T-helper 1 cell treated with Interleukin-12 subunit alpha and Interleukin-12 subunit beta and Interleukin-4 antibody, amounts not matched to agents 30 ng/mL and 1 ng/mL, for 36 hours (primary cell): ENCODE data around the gene SND1. TPM values are rescaled to one million over a fixed set of nuclear protein-coding genes. Genes with fewer than 3 reads are reported as not detected.

ENCODE experiments used
- intact Hi-C: fragments of 100-400 bp; cut with micrococcal nuclease; formaldehyde crosslinking; loops from one replicate; pipeline ENCODE4 v1.15.1; 2024
- total RNA-seq: library from RNA; stranded (reverse); gene quantifications from 2 replicates; pipeline ENCODE4 v1.2.3, GENCODE V29; 2022

The SND1 gene
- total RNA-seq, 1 donor from 2014 or later = 250 TPM

DNA sequence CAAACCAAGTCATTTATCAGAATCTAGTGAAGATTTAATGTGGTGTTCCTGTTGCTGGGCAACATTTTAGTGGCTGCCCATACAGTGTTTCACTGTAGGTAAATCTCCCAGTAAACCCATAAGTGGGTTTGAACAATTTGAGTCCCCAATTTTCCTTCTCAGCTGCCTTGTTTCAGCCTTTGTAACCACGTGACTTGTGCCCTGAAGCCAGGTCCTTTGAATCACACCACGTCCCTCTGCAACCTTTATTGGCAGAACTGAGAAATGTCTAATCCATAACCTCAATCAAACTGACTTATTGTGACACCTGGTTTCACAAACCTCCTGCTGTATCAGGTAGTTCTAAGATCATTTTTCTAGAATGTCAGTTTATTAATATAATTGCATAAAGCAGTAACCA, 30.1 kb downstream of the SND1 start:
- intact Hi-C loops = no loop called here

DNA sequence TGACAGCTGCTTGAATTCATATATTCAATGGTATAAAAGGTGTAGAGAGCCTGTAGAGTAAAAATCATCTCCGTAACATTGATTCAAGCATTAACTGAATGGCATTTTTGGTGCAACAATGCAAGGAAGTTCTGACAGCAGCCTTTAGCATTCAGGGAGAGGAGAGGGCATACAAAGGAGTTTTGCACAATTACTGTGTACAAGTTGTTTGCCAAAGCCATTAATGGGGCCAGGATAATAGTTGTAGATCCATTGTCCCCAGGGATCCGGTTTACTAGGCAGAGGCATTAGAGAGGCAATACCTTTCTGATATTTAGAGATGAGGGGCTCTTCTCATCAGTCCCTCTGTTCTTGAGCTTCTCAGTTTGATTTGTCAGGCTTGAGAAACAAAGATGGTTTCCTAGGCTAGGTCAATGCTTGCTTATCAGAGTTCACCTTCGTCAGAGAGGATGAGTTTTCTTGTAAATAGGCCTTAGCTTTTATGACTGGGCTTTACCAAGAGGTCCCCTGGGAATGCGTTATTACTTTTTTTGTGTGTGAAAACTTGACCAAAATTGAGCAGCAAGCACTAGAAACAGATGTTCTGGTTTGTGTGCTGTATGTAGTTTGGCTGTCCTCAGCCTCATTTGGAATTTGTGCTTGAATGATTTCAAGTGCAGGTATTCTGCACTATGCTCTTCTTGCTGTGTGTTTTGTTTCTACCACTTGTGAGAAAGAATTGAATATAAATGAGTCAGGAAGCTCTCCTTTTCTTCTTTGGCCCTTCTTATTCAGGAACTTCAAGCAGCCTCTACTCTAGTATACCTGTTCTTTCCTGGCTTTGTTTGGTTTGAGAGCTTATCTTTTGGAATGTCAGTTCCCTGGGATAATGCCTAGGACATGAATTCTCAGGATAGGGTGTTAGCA, 32.0 kb downstream of the SND1 start:
- intact Hi-C loops = no loop called here

DNA sequence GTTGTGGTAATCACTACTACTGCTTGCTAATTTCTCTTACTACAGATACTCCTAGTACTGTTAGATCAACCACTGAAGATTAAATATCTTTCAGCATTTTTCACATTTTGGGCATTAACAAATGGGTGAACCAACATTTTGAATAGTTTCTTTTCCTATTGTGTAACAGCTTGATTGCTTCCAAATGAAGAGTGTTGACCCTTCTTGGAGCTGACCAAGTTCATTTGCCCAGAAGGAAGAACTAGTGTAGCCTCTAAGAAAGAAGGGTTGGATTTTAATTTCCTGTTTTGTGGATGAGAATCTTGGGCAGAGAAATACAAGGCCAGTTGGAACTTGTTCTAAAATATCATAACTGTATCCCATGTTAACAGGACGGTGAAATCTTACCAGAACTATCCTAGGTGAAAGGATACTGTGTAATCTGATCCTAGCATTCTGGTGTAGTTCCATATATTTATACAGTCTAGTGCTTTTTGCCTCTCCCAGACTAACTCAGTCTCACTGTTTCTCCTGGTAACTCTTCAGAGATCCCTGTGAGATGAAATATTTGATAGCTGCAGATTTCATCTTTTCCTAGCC, 37.3 kb downstream of the SND1 start:
- intact Hi-C loops = no loop called here

DNA sequence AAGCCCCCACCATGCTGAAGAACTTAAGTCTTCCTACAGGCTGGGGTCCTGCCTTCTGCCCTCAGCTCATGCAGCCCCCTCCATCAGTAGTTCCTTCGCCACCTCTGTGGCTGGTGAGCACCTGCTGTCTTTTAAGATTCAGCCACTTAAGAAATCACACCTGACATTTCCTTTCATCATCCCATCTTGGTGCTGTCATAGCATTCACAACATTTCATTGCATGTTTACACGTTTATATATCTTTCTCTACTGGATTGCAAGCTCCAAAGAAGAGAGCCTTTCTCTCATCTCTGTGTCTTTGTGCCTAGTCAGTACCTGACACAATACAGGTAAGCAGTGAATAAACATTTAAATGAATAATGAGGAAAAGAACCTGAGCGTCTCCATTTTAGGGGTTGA, 38.3 kb downstream of the SND1 start:
- intact Hi-C loops = no loop called here

DNA sequence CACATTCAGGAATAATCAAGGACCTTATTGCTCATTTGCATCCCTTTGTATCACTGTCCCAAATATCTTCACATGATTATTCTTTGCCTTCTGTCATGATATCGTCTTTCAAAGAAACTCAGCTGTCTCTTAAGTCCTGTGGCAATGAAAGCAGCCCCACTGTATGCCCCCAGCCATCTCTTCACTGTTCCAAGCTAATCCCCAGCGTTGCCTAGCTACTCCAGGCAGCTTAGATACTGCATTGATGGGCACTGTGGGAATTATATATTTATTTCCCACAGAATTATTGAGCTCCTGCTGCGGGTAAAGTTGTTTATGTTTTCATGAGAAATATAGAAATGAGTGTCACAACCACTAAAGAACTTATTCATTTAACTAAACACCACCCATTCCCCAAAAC, 38.8 kb downstream of the SND1 start:
- intact Hi-C loops = no loop called here

DNA sequence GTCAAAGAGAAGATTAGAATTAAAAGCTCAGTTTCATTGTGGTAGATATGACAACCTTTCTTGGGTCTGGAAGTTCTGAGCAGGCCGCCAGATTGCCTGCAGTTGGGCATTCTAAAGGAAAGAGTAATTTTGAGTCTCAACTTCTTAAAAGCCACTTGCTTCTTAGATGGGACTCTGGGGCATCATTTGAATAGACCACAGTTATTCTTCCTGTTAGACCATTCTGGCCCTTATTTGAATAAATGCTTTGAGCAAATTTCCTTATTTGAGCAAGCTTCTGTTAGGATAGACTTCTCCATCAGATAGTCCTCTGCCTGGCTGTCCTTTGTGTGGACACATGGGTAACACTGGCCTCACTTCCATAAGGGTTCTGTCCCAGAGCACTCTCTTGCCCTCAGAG, 40.2 kb downstream of the SND1 start:
- intact Hi-C loops = no loop called here

DNA sequence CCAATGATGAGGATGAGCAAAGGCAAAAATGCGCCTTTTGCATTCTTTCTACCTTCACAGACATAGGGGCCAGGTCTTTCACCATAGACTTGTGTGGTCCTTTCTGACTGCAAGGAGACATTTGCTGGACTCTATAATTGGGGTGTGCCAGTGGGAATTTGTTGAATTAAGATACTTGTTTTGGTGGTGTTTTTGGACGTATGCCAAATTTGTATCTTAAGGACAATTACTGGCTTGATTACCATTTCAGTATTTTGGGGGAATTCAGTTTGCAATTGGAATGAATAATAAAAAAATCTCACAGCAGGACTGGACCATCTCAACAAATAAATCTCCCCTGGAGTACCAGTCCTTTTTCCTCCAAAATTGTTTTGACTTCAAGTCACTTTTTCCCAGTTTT, 47.9 kb downstream of the SND1 start:
- intact Hi-C loops = no loop called here

DNA sequence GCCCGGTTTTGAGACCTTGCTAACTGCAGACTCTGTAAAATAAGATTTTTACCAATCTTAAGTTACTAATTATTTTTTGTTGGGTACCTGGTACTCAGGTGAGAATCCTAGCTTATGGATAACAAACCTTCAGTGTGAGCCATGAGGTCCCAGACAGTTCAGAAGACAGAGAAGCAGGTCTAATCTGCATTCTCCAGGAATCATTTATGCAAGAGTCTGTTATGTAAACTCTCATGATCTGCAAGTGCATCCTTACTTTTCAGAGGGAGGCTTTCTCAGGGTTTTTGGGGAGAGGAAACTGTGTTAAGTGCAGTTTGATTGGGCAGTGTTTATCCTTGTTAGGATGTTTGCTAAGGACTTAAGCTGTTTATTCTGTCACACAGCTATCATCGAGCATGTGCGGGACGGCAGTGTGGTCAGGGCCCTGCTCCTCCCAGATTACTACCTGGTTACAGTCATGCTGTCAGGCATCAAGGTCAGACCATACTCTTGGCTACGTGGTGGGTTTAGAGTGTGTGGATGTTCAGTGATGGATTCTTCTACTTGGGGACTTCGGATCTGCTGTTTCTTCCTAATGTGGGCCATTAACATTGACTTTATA, 50.2 kb downstream of the SND1 start:
- intact Hi-C loops = no loop called here

DNA sequence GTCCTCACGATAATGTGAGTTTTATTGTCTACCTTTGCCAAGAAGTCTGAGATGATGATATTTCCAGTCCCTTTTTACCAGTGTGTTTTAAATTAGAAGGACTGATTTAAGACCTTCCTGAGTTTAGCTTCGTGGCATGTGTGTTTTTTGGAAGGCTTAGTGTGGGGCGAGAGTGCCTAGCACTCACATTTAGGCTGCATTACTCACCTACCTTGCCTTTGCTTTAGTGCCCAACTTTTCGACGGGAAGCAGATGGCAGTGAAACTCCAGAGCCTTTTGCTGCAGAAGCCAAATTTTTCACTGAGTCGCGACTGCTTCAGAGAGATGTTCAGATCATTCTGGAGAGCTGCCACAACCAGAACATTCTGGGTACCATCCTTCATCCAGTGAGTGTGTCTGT, 50.9 kb downstream of the SND1 start:
- intact Hi-C loops = no loop called here

DNA sequence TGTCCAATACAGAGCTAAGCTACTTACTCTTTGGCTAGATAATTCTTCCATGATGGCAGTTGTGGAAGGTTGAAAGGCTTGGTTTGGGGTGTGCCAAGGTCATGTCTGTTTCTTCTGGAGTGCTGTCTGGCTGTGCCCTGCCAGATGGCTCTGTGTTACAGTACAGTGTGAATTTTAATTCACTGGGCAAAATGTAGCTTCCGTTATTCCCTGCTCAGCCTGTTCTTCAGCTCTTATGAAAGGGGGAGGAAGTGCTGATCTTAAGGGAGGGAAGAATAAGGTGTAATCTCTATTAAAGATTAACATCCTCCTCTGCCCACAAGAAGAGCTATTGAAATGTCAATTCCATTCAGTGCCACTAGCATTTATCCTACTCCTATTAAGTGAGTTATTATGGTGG, 52.2 kb downstream of the SND1 start:
- intact Hi-C loops = no loop called here

DNA sequence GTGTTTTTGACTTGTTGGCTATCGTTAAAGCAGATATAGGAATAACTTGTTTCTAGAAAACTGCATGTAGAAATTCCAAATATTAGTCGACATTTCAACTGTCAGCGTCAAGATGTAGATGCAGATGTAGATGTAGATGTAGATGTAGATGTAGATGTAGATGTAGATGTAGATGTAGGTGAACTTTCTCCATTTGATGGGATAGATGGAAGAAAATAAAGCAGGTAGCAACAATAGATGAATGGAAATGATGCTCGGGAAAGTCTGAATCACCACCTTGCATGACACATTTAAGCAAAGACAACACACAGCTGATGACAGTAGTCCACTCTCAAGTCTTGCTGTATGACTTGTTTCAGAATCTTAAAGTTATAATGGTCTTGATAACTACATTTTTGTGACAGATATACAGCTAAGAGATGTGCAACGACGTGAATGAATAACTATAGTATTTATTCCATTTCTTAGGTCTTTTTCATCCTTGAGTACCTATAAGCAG, 53.5 kb downstream of the SND1 start:
- intact Hi-C loops = loop anchor here (5.0 kb wide), 1 partner anchor 167 kb away; no protein-coding TSS in a partner anchor

DNA sequence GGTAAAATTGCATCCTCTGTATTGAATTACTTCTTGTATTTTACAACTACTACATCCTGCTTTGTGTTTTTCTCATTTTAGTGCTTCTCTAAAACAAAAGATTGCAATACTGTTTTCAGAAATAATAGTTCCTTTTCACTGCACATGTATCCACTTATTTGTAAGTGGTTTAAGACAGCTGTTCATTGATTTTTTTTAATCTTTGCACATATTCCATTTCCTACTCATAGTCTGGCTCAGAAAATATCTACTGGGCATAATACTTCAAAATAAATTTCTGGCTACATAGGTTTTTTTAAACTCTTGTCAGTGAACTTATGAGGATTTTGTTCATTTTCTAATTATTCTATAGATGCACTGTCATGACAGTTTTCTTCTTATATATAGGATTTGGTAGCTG, 54.8 kb downstream of the SND1 start:
- intact Hi-C loops = loop anchor here (5.0 kb wide), 1 partner anchor 166 kb away; no protein-coding TSS in a partner anchor

DNA sequence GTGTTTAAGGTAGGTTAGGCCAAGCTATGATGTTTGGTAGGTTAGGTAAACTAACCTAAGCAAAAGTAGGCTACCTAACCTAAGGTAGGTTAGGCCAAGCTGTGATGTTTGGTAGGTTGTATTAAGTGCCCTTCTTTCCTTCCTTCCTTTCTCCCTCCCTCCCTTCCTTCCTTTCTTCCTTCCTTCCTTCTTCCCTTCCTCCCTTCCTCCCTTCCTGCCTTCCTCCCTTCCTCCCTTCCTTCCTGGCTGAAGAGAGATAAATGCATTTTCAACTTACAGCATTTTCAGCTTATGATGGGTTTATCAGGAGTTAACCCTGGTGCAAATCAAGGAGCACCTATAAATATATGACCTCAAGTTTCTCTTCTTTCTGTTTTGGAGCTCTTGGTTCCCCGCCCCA, 56.2 kb downstream of the SND1 start:
- intact Hi-C loops = loop anchor here (1.0 to 5.0 kb wide), 9 partner anchors 55 to 679 kb away; partner anchors contain the start of gene SND1

DNA sequence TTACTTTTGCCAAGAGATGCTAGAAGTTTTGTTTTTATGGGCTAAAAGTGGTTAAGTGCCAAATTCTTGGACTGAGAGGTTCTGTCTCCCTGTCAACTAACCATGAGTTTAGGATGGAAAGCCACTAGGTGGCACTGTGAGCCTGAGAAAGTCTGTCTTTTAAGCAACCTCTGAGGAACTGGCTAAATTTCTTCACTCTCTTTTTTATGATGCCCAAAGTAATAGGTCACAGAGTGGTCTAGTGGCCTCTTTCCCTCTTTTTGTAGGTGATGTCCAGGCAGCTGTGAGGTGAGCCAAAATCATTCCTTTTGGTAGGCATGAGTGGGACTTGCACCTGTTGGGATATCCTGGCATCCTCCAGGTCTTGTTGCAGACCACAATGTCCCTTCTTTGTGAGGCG, 56.8 kb downstream of the SND1 start:
- intact Hi-C loops = loop anchor here (1.0 to 5.0 kb wide), 9 partner anchors 56 to 679 kb away; partner anchors contain the start of gene SND1

DNA sequence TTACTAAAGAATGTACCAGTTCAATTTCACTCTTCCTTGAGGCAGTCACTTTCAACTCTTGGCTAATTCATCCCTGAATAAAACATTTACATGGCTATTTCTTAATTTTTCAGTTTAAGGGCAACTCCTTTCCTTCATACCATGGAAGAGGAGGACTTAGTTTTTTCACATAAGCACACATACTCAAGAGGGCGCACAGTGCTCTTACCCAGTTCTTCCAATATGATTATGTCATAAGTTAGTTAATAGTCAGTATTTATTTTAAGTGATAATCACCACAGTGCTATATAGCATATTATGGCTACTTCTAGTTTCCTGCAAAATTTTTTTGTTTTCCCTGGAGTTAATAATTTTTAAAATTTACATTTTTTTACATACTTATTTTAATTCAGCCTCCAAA, 58.6 kb downstream of the SND1 start:
- intact Hi-C loops = no loop called here

DNA sequence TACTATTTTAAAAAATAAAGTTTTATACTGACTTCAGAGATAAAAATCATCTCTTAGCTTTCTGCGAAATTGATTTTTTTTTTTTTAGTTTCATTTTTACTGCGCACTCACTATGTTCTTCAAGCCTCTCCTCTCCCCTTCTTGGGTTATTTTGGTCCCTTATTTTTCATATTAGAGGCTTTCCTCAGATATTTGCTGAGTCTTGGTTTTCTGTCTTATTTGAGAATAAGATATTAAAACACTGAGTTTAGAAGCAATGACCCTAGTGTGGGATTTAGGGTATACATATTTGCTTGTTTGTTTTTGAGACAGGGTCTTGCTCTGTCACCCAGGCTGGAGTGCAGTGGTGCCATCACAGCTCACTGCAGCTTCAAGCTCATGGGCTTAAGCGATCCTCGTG, 59.9 kb downstream of the SND1 start:
- intact Hi-C loops = no loop called here

DNA sequence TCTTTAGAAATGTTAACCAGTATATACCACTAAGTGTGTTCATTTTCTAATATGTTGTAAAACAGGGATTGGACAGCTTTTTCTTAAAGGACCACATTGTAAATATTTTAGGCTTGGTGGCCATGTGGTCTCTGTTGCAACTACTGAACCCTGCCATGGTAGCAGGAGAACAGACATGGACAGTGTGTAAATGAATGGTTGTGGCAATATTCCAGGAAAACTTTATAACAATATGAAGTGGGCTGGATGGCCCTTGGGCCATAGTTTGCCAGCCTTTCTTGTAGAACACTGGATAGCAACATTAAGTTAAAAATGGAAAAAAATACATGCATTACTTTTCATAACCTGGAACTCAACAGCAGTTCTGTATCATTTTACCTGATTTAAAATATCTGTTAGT, 61.0 kb downstream of the SND1 start:
- intact Hi-C loops = no loop called here

DNA sequence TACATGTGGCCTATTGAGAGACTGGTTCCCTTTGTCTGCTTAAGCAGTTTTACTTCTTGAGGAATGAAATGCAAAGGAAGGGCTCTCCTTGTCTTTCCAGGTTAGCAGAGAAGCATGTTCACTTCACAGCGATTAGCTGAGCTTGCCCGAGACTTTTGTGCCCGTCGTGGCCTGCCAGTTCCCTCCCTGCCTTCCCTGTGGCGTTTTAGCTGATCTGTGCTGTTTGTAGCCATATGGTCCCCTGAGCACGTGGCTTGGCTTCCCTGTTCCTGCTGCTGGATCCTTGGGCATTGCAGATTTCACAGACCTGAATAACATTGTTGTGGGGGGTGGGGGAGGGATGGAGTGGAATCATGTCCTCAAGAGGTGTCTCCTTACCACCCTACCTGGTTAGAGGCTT, 61.8 kb downstream of the SND1 start:
- intact Hi-C loops = no loop called here

DNA sequence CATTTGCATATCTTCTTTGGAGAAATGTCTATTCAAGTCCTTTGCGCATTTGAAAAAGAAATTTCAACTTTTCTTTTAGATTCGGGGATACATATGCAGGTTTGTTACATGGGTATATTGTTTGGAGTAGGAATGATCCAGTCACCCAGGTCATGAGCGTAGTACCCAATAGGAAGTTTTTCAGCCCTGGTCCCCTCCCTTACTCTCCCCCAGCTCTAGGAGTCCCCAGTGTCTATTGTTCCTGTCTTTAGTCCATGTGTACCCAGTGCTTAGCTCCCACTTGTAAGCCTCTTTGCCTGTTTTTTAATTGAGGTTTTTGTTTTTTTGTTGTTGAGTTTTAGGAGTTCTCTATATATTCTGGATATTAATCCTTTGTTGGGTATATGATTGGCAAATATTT, 63.3 kb downstream of the SND1 start:
- intact Hi-C loops = no loop called here

DNA sequence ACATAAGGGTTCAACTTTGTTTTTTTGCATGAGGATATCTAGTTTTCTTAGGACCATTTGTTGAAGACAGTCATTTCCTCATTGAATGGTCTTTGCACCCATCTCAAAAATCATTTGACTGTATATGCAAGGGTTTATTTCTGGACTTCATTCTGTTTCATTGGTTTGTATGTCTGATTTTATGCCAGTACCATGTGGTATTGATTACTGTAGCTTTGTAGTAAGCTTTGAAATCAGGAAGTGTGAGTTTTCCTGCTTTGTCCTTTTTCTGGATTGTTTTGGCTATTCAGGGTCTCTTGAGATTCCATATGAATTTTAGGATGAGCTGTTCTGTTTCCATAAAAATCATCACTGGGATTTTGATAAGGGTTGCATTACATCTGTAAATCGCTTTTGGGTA, 63.9 kb downstream of the SND1 start:
- intact Hi-C loops = no loop called here

DNA sequence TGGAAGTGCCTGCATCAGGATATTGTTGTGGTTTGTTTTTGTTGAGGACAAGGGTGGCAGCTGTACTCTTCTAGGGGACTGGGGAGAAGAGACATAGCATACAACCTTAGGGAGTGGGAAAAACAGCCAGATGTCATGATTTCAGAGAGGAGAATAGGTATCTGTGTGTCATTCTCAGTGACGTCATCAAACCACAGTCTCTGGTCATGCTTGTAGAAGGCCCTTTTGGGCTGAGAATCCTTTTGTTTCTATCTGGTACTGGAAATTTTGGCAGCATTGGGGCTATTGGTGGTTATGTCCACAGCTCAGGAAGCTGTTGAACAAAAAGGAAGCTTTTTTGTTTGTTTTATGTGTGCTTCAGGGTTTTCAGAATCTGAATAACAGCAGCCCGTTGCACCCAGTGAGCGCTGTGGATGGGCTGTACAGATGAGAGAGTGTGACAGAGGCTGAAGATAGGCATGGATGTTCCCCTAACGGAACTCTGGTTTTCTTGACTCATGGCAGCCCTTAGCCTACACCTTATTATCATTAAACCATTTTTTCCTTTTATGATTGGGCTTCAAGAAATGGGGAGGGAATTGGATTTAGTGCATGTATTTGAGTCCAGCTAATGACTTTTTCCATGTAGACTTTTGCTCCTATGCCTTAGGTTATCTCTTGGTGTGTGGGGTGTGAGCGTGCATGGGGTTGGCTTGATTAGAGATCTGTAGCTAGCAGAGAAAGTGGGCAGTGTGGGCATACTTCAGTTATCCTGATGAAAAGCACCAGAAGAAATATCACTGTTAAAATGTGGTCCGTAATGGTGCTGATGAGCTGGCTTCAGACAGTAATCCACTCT, 65.7 kb downstream of the SND1 start:
- intact Hi-C loops = no loop called here
